Amniotic stem cell (primary cell): ENCODE results near the gene PRKCH.

Experiments used
- DNase-seq: peaks from one replicate; lab custom pipeline; 2025; lab: John Stamatoyannopoulos, UW

Gene PRKCH

GRCh38 chr14:61492474-61492873, 171.1 kb downstream of the PRKCH start:
- no peak for DNase-seq

GRCh38 chr14:61493239-61493638, 171.9 kb downstream of the PRKCH start:
- peak; percentile 43 for DNase-seq

- DNase-seq, result no peak
Observed at GRCh38 chr14:61494018-61494417, 172.6 kb downstream of the PRKCH start.

- no peak for DNase-seq
Observed at GRCh38 chr14:61495809-61496208, 174.4 kb downstream of the PRKCH start.

- no peak for DNase-seq
Observed at GRCh38 chr14:61498303-61498702, 176.9 kb downstream of the PRKCH start.

- no peak for DNase-seq
Observed at GRCh38 chr14:61498811-61499210, 177.4 kb downstream of the PRKCH start.

GRCh38 chr14:61499991-61500390, 178.6 kb downstream of the PRKCH start:
- DNase-seq, result no peak

- DNase-seq, result no peak
Observed at GRCh38 chr14:61501714-61502458, 180.5 kb downstream of the PRKCH start.

GRCh38 chr14:61502459-61503093, 181.2 kb downstream of the PRKCH start:
- no peak for DNase-seq

- DNase-seq, result no peak
Observed at GRCh38 chr14:61503167-61503801, 181.9 kb downstream of the PRKCH start.

GRCh38 chr14:61504901-61505300, 183.5 kb downstream of the PRKCH start:
- no peak for DNase-seq

GRCh38 chr14:61505815-61506809, 184.7 kb downstream of the PRKCH start:
- no peak for DNase-seq

- DNase-seq, result no peak
Observed at GRCh38 chr14:61508526-61508925, 187.1 kb downstream of the PRKCH start.

- DNase-seq, result no peak
Observed at GRCh38 chr14:61510736-61511557, 189.6 kb downstream of the PRKCH start.

- DNase-seq, result no peak
Observed at GRCh38 chr14:61511558-61511948, 190.2 kb downstream of the PRKCH start.

- DNase-seq, result no peak
Observed at GRCh38 chr14:61512026-61512834, 190.9 kb downstream of the PRKCH start.

GRCh38 chr14:61513986-61514830, 192.8 kb downstream of the PRKCH start:
- no peak for DNase-seq

GRCh38 chr14:61514927-61515326, 193.5 kb downstream of the PRKCH start:
- no peak for DNase-seq

- DNase-seq, result no peak
Observed at GRCh38 chr14:61515436-61516117, 194.2 kb downstream of the PRKCH start.
